ENCODE data around the gene TMEM95.
"Not testable (repeated sequence)": the region's sequence is repeated elsewhere in the genome, so short reads cannot be mapped to it uniquely, and the experiment has no call there.

Gene TMEM95

GRCh38 chr17:7348478-7349242 is 6.3 kb upstream of the TMEM95 start:
- DNase-seq = no peak

DNA sequence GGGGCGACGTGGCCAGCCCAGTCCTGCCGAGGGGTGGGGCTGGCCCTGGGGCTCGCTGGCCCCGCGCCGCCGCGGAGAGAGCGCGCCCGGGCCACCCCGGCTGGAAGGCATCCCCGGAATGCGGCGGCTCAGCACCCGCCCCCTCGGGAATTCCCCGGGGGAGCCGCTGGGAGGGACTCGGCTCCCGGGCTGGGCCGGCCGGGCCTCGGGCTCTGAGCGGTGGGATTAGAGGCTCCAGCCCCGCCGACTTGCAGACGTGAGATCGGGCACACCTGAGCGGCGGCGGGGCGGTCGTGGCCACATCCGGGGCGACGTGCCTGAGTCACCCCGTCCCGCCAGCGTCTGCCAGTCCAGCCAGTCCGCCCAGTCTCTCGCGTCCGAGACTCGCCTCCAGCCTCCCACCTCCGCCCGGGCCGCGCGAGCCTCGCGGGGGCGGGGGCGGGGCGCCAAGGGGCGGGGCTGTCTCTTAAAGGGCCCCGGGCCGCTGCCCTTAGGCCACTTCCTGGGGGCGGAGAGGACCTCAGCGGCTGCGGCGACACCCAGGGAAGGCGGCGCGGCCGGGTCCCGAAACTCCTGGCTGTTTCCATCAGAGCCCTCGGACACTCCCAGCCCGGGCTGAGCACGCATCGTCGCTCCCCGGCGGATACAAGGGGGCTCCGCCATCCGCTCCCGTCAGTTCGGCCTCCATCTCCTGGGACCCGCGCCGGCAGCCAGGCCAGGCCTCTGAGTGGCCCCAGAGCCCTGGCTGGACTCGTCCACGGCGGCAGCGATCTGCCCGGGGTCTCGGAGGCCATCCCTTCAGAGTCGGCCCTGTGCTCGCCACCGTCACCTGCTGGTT is 3.1 kb upstream of the TMEM95 start, which contains the start of gene KCTD11:
Gene KCTD11, plus strand, starts transcription at position 498 of the 838 bp plus-strand sequence.
- peak; percentile 83 for DNase-seq

DNA sequence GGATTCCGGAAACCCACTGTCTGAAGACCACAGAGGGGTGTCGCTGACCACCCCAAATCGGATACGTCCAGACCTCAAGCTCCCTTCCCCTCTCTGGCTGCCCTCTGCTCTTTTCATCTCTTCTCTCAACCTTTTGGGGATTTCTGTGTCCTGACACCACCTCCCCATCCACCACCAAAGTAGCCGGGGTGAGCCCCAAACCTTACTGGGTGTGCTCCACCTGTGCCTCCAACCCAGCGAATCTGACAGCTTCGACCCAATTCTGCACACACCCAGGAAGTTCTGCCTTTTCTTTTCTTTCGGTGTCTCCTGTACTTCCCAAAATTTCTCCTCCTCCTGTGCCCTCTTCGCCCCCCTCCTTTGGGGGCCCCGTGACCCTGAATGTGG is 2.5 kb upstream of the TMEM95 start:
- peak; percentile 29 for DNase-seq

DNA sequence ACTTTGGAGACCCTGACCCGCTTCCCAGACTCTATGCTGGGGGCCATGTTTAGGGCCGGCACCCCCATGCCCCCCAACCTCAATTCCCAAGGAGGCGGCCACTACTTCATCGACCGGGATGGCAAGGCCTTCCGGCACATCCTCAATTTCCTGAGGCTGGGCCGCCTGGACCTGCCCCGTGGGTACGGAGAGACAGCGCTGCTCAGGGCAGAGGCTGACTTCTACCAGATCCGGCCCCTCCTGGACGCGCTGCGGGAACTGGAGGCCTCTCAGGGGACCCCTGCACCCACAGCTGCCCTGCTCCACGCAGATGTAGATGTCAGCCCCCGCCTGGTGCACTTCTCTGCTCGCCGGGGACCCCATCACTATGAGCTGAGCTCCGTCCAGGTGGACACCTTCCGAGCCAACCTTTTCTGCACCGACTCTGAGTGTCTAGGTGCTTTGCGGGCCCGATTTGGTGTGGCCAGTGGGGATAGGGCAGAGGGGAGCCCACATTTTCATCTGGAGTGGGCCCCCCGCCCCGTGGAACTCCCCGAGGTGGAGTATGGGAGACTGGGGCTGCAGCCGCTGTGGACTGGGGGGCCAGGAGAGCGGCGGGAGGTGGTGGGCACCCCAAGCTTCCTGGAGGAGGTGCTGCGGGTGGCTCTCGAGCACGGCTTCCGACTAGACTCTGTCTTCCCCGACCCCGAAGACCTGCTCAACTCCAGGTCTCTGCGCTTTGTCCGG is 1.9 kb upstream of the TMEM95 start:
- DNase-seq = no peak

DNA sequence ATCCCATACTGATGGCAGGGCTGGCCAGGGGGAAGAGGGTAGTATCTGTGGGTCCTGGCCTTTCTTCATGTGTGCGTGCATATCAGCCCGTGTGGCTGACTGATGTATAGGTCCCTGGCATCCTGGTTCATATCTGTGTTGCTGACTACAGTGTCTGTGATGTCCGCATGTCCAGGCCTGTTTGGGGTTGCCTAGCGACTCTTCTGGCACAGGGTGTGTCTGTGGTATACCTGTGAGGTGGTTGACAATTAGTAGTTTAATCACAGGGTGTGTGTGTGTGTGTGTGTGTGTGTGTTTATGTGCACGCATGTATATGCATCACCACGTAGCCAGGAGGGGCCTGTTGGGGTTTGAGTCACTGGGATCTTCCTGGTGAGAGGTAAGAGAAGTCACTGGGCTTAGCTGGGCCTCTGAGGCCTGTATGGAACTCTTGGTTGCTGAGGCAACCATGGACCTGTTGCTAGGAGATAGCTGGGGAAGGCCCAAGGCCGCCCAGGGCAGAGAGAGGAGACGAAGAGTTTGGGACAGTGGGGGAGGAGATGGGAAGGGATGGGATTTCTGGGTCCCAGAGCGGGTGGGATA is 603 bp upstream of the TMEM95 start:
- DNase-seq = no peak

GRCh38 chr17:7355573-7355972 is 617 bp downstream of the TMEM95 start:
- DNase-seq = no peak

GRCh38 chr17:7356072-7356549 is 1.2 kb downstream of the TMEM95 start:
- DNase-seq = peak; percentile 85

GRCh38 chr17:7356756-7357155 is 1.8 kb downstream of the TMEM95 start:
- DNase-seq = no peak

DNA sequence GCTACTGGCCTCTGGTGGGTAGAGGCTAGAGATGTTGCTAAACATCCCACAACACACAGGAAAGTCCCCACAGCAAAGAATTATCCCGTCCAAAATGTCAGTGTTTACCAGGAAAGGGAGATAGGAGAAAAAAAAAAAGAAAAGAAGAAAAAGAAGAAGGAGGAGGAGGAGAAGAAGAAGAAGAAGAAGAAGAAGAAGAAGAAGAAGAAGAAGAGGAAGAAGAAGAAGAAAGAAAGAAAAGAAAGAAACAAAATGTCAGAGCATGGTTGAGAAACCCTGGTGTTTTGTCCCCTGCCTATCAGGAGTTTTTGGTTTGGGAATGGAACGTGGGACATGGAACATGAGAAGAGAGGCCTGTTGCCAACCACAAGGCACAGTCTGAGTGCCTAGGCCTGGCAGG is 2.4 kb downstream of the TMEM95 start:
- no peak for DNase-seq

DNA sequence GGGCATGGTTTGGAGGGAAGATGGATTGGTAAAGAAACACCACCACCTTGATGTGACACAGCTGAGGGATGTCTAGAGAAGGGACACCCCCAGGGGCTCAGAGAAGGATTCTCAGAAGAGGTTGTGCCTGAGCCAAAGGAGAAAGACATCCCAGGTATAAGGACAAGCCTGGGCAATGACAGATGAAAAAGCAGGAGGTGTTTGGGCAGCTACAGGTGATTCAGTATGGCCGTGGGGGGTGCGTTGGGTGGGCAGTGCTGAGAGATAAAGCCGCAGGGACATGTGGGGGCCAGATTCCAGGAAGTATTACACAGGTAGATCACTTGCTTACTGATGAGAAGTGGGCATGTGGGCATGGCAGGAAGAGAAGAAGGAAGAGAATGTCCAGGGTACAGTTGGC is 7.0 kb downstream of the TMEM95 start:
- no peak for DNase-seq

GRCh38 chr17:7363311-7363710 is 8.4 kb downstream of the TMEM95 start:
- DNase-seq = no peak

DNA sequence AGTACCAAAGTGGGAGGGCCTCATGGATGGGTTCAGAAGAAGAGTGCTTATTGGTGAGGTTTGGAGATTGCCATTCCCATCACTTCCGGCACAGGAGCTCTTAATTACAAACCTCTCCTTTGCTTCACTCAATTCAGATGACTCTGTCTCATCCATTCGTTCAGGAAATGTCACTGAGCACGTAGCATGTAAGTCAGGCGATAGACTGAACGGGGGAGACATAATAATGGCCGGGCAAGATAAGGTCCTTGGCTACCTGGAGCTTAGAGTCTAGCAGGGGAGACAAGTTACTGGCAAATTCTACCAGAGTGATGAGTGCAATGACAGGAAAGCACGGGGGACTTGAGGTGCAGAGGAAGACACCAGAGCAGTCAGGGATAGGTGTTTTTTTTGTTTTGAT is 11.0 kb downstream of the TMEM95 start:
- not testable (repeated sequence) for DNase-seq

GRCh38 chr17:7367083-7367482 is 12.1 kb downstream of the TMEM95 start:
- no peak for DNase-seq

DNA sequence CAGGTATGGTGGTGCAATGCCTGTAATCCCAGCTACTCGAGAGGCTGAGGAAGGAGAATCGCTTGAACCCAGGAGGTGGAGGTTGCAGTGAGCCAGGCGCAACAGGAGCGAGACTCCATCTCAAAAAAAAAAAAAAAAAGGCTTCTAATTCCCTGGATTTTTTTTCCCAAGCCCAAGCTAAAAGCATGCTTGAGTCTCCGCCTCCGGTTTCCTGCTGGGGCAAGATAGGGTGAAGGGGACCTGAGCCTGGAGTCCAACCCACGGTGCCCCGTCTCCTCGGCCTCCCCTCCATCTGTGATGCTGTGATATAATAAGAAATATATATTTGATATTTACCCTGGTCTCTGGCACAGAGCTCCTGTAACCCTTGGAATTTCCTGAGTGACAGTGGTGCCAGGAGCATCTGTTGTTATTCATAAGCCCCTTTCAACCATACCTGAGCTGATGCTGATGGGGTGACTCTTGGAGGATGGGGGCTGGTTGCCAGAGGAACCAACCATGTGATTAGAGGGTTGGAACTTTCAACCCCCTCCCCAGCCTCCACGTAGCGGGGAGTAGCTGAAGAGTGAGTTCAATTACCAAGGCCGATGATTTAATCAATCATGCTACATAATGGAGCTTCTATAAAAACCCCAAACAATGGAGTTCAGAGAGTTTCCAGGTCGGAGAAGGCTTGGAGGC is 13.1 kb downstream of the TMEM95 start:
- no peak for DNase-seq

DNA sequence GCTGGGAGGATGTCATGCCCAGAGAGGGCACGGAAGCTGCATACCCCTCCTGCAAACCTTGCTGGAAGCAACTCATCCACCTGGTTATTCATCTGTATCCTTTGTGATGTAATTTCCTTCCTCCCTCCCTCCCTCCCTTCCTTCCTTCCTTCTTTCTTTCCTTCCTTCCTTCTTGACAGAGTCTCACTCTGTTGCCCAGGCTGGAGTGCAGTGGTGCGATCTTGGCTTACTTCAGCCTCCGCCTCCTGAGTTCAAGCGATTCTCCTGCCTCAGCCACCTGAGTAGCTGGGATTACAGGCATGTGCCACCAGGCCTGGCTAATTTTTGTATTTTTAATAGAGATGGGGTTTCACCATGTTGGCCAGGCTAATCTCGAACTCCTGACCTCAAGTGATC is 13.6 kb downstream of the TMEM95 start:
- DNase-seq = not testable (repeated sequence)

DNA sequence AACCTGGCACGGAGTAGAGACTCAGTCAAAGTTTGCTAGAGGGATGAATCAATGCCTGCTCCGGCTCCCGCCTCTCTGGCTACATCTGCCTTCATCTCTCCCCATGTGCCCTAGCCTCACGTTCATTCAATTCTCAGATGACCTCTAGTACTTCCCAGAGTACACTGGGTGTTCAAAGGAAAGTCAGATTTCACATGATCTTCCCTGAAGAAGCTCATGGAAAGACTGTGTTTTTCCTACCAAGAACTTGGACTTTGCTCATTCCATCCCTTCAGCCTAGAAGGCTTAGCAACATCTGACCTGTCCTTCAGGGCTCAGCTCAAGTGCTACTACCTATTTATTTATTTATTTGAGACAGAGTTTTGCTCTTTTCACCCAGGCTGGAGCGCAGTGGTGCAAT is 14.9 kb downstream of the TMEM95 start:
- no peak for DNase-seq

GRCh38 chr17:7370853-7371252 is 15.9 kb downstream of the TMEM95 start:
- DNase-seq = no peak

GRCh38 chr17:7374353-7374752 is 19.4 kb downstream of the TMEM95 start:
- DNase-seq = no peak

DNA sequence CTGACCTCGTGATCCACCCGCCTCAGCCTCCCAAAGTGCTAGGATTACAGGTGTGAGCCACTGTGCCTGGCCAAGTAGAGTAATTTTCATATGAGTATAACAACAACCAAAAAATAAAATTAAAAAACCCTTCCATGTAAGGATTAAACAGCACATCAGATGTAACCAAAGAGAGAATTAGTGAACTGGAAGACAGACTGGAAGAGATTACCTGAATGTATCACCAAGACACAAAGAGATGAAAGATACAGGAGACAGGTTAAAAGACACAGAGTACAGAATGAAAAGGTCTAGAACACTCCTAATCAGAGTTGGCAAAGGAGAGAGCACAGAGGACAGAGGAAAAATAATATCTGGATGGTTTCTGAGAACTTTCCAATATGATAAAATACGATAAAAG is 24.2 kb downstream of the TMEM95 start:
- DNase-seq = no peak

DNA sequence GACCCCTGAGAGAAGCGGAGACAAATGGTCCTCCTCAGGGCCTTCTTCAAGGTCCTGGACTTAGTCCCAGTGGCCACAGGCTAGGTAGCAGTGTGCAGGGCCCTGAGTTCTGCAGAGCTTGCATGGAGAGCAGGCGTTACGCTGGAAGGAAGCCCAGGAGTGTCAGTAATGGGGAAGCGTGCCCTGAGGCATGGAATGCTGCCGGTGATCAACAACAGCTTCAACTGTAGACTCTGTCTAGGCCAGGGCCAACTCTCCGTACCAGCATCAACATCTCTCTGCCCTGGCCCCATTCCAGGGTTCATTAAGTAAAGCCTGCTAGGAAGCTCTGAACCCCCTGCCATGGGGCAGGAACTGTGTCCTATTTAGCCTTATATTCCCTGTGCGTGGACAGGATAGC is 25.4 kb downstream of the TMEM95 start:
- DNase-seq = no peak

DNA sequence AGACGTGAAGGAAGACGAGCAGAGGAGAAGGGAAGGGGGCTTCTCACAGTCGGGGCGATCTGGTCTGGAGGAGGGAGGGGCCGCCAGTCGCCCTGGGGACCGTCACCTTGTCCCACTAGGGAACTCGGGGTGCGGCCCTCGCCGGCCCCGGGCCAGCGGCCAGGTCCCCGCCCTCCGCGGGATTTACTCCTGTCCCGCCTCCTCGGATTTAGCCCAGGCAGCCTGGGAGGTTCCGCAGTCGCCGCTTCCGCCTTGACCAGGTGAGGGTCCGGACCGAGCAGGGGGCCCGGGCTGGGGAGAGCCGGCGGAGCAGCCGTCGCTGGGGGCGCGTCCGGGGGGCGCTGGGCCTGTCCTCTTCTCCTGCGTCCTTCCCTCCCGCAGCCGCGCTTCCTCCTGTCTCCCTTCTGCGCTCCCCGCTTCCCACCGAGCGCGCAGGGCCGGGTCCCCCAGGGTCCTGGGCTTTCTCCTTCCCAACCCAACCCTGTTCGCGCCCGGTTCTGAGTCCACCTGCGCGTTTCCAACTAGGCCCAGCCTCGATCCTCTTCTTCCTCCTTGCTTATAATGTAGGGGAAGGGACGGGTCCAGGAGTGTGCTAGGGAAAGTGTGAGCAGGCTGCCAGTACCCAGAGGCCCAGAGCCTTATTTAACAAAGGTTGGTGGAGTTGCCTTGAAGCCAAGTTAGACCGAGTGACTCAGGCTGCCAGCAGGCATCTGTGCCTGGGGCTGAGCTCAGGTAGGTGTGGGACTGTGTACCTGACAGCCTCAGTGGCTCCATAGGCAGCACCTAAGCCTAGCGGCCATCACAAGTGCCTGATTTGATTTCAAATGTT is 26.1 kb downstream of the TMEM95 start, which contains the start of gene TNK1:
Gene TNK1, plus strand, starts transcription at position 235 of the 829 bp plus-strand sequence. CDS start 1,838 bp downstream, outside the sequence.
- DNase-seq = no peak
